ENCODE data around the gene DYNC2H1.

Gene DYNC2H1

GRCh38 chr11:103228807-103229206, 119.6 kb downstream of the DYNC2H1 start (continued):
- TF ChIP-seq ELK4 (IDR thresholded peaks at IDR 0.05; ENCODE audit: borderline replicate concordance, low read depth, low read length) = no peak

- H3K27ac ChIP-seq (ENCODE audit: extremely low read depth, low read depth, low read length) = no peak overlapping the region
- ChIA-PET POLR2A (no interaction called here), CTCF (interaction anchor here (0.9 kb wide), 2 partner anchors 13 to 144 kb away, joined by 4 to 5 read pairs; no protein-coding TSS in a partner anchor)
Measured at GRCh38 chr11:103234974-103235373, 125.7 kb downstream of the DYNC2H1 start.

More at GRCh38 chr11:103234974-103235373, 125.7 kb downstream of the DYNC2H1 start:
- TF ChIP-seq ZSCAN4 (tag by site-specific recombination; IDR thresholded peaks at IDR 0.05) (no peak), ZNF23 (tag by site-specific recombination; IDR thresholded peaks at IDR 0.05; ENCODE audit: borderline replicate concordance) (no peak), ZNF473 (tag by site-specific recombination; IDR thresholded peaks at IDR 0.05) (no peak), OVOL3 (tag by site-specific recombination; IDR thresholded peaks at IDR 0.05) (no peak), ZNF785 (tag by site-specific recombination; IDR thresholded peaks at IDR 0.05) (no peak), GLI2 (tag by site-specific recombination; IDR thresholded peaks at IDR 0.05; ENCODE audit: borderline replicate concordance, low read depth) (no peak), INSM2 (tag by site-specific recombination; IDR thresholded peaks at IDR 0.05) (no peak), ZNF211 (tag by site-specific recombination; IDR thresholded peaks at IDR 0.05; ENCODE audit: low read depth) (no peak), TRIM28 (IDR thresholded peaks at IDR 0.05; ENCODE audit: borderline replicate concordance, low read length) (no peak), ZNF488 (tag by site-specific recombination; IDR thresholded peaks at IDR 0.05) (no peak), ZNF394 (tag by site-specific recombination; IDR thresholded peaks at IDR 0.05; ENCODE audit: borderline replicate concordance) (no peak), YY1 (tag by site-specific recombination; IDR thresholded peaks at IDR 0.05) (no peak), ZNF280D (tag by site-specific recombination; IDR thresholded peaks at IDR 0.05) (no peak), ZNF19 (tag by site-specific recombination; IDR thresholded peaks at IDR 0.05; ENCODE audit: low read depth) (no peak), ZNF701 (tag by site-specific recombination; IDR thresholded peaks at IDR 0.05) (no peak), SP7 (tag by site-specific recombination; IDR thresholded peaks at IDR 0.05) (no peak), BCL11B (tag by site-specific recombination; IDR thresholded peaks at IDR 0.05; ENCODE audit: low read depth) (no peak), MYNN (tag by site-specific recombination; IDR thresholded peaks at IDR 0.05; ENCODE audit: borderline replicate concordance) (no peak), ZNF580 (tag by site-specific recombination; IDR thresholded peaks at IDR 0.05) (no peak)
- no peaks in the 10 kb centered on the region for H3K36me3 ChIP-seq (ENCODE audit: control insufficient read depth in 2 of 2, insufficient read depth in 1 of 2, low read length in 2 of 2)
- no peaks in the 10 kb centered on the region for H3K4me1 ChIP-seq (ENCODE audit: control insufficient read depth, insufficient read depth, low read length)
- H3K9me3 ChIP-seq (ENCODE audit: control insufficient read depth, insufficient read depth, low read depth, low read length) = no peaks in the 10 kb centered on the region
- H3K4me3 ChIP-seq (ENCODE audit: low read depth, low read length) = no peak overlapping the region
